T47D (cell line): Measurements from ENCODE around the gene STC2.

Source experiments
- DNase-seq, 2 experiments: peaks; one replicate each; pipeline versions ENCODE4 v3.0.0 to v3.0.0-alpha.2; 2011 to 2012; ENCODE audit warnings: low read depth in 1 of 2, low spot score in 1 of 2
- JUND ChIP-seq: IDR thresholded peaks from 2 replicates; pipeline ENCODE4 v1.6.1; 2012; ENCODE audit warnings: low read depth
- in situ Hi-C: cut with HindIII; loops from 2 replicates; pipeline ENCODE4 v1.10.0; 2016; ENCODE audit warnings: low sequenced_read_pairs, low pct_unique_long_range_greater_than_20kb

Gene STC2

DNA sequence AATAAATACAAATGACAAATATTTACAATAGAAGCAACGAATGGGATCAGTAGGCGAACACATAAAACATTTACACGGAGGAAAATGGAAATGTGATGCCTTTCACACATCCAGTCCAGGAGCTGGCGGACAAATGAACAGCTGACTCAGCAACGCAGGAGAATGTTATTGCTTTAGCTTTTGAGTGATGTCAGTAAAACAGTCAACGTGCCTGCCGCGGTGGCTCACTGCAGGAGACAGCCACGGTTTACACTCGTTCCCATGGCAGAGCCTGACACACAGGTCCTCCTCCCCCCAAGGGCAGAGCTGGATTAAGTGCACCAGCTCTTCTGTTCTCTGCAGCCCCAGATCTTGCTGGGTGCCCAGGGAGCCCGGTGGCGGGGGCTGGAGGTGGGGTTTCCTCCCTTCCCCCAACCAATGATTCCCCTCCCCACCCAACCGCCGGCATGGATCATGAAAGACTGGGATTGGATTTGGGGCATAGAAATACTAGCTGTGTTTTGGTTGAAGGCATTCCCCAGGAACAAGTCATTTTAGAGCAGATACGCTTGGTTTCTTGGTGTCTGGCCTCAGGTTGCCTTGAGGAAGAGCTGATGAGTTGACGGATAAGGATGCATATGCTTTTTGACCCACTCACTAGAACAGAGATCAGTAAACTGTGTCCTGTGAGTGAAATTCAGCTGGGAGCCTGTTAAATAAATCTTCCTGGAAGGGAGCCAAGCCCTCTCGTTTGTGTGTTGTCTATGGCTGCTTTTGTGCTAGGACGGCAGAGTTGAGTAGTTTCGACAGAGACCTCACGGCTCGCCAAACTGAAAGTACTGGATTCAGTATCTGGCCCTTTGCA is 12.5 kb downstream of the STC2 start:
- peak in 1 of 2 experiments; percentile 96 for DNase-seq
- TF ChIP-seq JUND, result peak; percentile 73; the same call in 1 of the 2 replicates
- in situ Hi-C loops, result no loop called here

GRCh38 chr5:173314166-173314952 is 13.9 kb downstream of the STC2 start:
- peak in 1 of 2 experiments; percentile 88 for DNase-seq
- in situ Hi-C loops, result no loop called here
- TF ChIP-seq JUND, result peak; percentile 56; the same call in 1 of the 2 replicates

DNA sequence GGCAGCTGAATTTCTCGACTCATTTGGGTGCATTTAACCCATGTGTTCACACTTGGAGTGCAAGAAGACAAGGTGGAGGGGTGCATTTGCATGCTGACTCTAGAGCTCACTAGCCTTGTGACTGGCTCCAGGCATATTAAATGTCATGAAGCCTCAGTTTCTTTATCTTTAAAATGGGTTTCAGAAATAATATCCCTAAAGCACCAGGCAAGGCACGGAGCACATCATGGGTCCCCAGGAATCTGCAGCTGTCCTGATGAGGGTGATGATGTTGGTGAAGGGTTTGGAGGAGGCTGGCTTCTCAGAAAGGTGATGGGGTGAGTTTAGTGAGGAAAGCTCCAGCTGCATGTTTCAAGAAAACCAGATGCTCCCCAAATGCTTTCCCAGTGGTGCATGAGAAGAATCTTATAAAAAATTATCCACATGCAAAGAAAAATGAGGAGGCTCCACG is 14.8 kb downstream of the STC2 start:
- peak in 1 of 2 experiments; percentile 71 for DNase-seq
- in situ Hi-C loops, result no loop called here
- TF ChIP-seq JUND, result no peak

GRCh38 chr5:173312821-173313220 is 15.4 kb downstream of the STC2 start:
- peak in 1 of 2 experiments; percentile 46 for DNase-seq
- TF ChIP-seq JUND, result no peak
- in situ Hi-C loops, result no loop called here

- in situ Hi-C loops, result no loop called here
- no peak for DNase-seq
- no peak for TF ChIP-seq JUND
Observed at GRCh38 chr5:173311818-173312585, 16.2 kb downstream of the STC2 start.

DNA sequence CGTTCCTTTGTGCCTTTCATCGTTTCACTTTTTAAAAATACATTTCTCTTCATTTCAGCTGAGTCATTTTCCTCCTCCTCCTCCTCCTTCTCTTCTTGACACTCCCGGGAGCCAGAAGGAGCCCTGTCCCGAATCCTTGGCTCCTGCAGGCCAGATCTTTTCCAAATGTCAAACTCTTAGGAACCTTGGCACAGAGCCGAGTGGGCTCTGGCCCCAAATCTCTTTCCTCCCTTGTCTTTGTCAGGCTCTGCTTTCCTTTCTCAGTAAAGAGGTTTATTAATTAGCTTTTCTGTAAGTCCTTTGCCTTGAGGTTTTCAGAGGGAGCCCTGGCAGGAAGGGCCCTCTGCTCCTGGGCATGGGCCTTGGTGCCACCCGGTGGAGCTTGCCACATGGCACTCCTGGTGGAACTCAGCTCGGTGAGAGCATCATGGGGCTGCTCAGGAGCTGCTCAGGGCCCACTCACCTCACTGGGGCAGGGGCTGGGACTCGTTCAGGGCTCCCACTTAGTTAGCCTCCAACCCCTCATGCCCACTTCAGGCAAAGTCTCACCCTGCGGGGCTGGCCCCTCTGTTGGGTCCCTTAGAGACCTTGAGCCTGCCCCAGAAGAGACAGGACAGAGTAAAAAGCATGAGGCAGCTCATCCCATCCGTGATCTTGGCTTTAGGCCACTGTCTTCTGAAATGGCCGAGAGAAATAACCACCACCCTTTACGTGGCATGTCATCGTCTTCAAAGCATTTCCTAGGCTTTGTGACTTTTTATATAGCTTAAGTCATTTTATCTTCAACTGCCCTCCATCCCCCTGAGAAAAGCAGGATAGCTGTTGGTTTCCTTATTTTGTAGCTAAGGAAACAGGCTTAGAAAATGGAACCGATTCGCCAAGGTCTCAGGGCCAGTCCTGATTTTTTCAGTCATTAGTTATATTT is 17.1 kb downstream of the STC2 start:
- no peak for TF ChIP-seq JUND
- in situ Hi-C loops, result no loop called here
- DNase-seq, result no peak

- TF ChIP-seq JUND, result no peak
- in situ Hi-C loops, result no loop called here
- DNase-seq, result no peak
Observed at GRCh38 chr5:173310218-173310769, 17.9 kb downstream of the STC2 start.

- in situ Hi-C loops, result no loop called here
Observed at GRCh38 chr5:173309731-173310130, 18.5 kb downstream of the STC2 start.

DNA sequence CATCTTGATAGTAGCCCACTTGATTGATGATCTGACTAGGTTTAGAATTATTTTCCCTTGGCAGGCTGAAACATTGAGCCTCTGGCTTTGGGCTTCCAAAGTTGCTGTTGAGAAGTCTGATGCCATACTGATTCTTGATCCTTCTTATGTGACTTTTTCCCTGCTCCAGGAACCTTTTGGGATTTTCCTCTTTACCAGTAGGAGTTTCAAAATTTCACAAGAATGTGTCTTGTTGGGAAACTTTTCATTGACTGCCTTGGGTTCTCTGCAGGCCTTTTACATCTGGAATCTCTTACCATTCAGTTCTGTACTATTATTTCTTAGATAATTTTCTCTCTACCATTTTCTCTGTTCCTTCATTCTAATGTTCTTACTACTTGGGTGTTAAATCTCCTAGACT is 20.0 kb downstream of the STC2 start:
- no peak for TF ChIP-seq JUND
- DNase-seq, result no peak
- in situ Hi-C loops, result no loop called here

More at GRCh38 chr5:173309731-173310130, 18.5 kb downstream of the STC2 start:
- DNase-seq, result no peak
- TF ChIP-seq JUND, result no peak

- no peak for DNase-seq
- TF ChIP-seq JUND, result no peak
- in situ Hi-C loops, result no loop called here
Observed at GRCh38 chr5:173307695-173308094, 20.5 kb downstream of the STC2 start.

DNA sequence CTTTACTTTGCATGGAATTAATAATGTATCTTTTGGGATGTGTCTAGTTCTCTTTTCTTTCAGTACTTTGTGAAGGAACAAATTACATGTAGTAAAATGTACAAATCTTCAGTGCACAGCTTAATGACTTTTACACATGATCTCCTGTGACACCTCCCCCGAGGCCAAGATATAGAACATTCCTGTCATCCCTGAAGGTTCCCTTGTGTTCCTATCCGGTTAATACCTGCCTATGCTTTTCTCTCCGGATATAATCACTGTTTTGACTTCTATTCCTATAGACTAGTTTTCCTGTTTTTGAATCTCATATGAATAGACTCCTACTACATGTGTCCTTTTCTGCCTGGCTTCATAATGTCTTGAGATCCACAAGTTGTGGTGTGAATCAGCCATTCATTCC is 21.5 kb downstream of the STC2 start:
- in situ Hi-C loops, result no loop called here
- DNase-seq, result no peak
- no peak for TF ChIP-seq JUND
